ENCODE data around the gene RASA3.

The RASA3 gene

GRCh38 chr13:114124431-114124830, 8.0 kb downstream of the RASA3 start:
- no peaks in the 10 kb centered on the region; the same call in 1 of the 2 replicates for H3K36me3 ChIP-seq (ENCODE audit: low read depth)
- peaks cover 6% of the 10 kb centered on the region for H3K4me1 ChIP-seq (ENCODE audit: insufficient read depth, poor library complexity, severe bottlenecking)
- no peaks in the 10 kb centered on the region for H3K27me3 ChIP-seq (ENCODE audit: insufficient read depth, poor library complexity, severe bottlenecking)
- ATAC-seq (ENCODE audit: low read depth): no peak
- no peak for DNase-seq (ENCODE audit: low spot score)
- H3K9me3 ChIP-seq (ENCODE audit: severe bottlenecking): no peaks in the 10 kb centered on the region
- TF ChIP-seq, protein P1, sequence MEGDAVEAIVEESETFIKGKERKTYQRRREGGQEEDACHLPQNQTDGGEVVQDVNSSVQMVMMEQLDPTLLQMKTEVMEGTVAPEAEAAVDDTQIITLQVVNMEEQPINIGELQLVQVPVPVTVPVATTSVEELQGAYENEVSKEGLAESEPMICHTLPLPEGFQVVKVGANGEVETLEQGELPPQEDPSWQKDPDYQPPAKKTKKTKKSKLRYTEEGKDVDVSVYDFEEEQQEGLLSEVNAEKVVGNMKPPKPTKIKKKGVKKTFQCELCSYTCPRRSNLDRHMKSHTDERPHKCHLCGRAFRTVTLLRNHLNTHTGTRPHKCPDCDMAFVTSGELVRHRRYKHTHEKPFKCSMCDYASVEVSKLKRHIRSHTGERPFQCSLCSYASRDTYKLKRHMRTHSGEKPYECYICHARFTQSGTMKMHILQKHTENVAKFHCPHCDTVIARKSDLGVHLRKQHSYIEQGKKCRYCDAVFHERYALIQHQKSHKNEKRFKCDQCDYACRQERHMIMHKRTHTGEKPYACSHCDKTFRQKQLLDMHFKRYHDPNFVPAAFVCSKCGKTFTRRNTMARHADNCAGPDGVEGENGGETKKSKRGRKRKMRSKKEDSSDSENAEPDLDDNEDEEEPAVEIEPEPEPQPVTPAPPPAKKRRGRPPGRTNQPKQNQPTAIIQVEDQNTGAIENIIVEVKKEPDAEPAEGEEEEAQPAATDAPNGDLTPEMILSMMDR (IDR thresholded peaks at IDR 0.05; ENCODE audit: poor library complexity, severe bottlenecking): no peak
- H3K4me3 ChIP-seq (ENCODE audit: severe bottlenecking): no peak overlapping the region
- H3K27ac ChIP-seq (ENCODE audit: poor library complexity, severe bottlenecking): peak overlapping the region; percentile 7

DNA sequence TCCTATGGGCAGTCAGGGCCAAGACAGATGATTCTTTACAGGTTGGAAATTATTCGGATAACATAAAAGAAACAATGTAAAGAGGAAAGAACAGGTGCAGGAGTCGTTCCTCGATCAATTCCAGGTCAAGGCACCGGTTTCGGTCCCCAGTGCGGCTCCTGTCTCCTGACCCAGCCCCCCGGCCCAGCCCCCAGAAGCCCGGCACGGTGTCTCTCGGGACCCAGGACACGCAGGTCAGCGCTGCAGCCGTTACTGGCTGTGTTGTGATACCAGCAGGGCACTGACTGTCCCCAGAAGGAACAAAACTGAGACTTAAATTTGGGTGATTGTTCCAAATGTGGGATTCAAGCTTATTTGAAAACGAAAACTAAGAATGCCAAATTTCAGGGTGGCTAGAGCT, 8.5 kb downstream of the RASA3 start:
- Histone ChIP-seq H3K27ac (ENCODE audit: poor library complexity, severe bottlenecking) (no peak overlapping the region), H3K4me1 (ENCODE audit: insufficient read depth, poor library complexity, severe bottlenecking) (peaks cover 3% of the 10 kb centered on the region), H3K9me3 (ENCODE audit: severe bottlenecking) (no peaks in the 10 kb centered on the region), H3K36me3 (ENCODE audit: low read depth) (no peaks in the 10 kb centered on the region; the same call in 1 of the 2 replicates), H3K27me3 (ENCODE audit: insufficient read depth, poor library complexity, severe bottlenecking) (no peaks in the 10 kb centered on the region), H3K4me3 (ENCODE audit: severe bottlenecking) (no peak overlapping the region)
- DNase-seq (ENCODE audit: low spot score) (no peak), ATAC-seq (ENCODE audit: low read depth) (no peak)
- TF ChIP-seq, protein P1 (IDR thresholded peaks at IDR 0.05; ENCODE audit: poor library complexity, severe bottlenecking): no peak

DNA sequence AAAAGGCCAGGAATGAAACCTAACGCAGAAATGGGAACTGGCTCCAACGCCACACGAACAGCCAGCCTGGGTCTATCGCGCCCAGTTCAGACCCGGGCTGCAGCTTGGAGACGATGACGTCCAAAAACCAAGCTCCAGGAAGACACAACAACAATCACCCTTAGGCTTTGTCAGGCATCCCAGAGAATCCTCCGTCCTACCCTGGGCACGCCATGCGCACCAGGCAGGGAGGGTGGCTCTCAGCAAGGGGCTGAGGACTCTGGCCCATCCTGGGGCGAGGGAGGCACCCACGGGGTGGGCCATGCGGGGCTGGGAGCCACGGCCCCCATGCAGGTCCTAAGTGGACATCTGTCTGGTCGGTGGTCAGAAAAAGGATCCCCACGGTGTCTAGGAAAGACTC, 9.0 kb downstream of the RASA3 start:
- TF ChIP-seq, protein P1 (IDR thresholded peaks at IDR 0.05; ENCODE audit: poor library complexity, severe bottlenecking): no peak
- Histone ChIP-seq H3K4me1 (ENCODE audit: insufficient read depth, poor library complexity, severe bottlenecking) (peaks cover 7% of the 10 kb centered on the region), H3K27me3 (ENCODE audit: insufficient read depth, poor library complexity, severe bottlenecking) (no peaks in the 10 kb centered on the region), H3K27ac (ENCODE audit: poor library complexity, severe bottlenecking) (no peak overlapping the region), H3K9me3 (ENCODE audit: severe bottlenecking) (no peaks in the 10 kb centered on the region), H3K4me3 (ENCODE audit: severe bottlenecking) (no peak overlapping the region), H3K36me3 (ENCODE audit: low read depth) (no peaks in the 10 kb centered on the region; the same call in 1 of the 2 replicates)
- no peak for DNase-seq (ENCODE audit: low spot score)
- ATAC-seq (ENCODE audit: low read depth): no peak

DNA sequence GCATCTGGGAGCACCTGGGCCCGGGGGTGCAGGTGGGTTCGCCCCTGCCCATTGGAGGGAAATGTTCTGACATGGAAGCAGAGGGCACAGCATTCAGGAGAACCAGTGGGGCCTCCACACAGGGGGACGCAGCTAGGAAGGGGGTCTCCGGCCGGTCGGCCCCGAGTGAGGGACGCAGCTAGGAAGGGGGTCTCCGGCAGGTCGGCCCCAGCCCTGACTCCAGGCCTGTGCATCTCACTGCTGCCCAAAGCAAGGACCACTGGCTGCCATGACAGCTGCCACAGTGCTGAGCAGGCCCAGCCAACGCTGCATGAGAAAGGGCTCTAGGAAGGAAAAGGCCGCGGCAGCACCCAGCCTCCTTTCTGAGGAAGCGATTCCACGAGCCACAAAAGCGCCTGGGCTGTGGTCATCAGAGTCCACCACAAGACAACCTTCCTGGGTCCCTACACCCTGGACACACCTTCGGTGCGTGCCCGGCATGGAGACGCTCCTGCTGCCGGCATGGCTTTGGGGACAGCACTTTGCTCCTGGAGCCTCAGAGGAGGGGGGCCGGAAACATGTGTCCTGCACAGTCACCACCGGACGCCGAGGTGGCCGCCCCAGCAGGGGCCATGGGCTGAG, 9.7 kb downstream of the RASA3 start:
- no peak overlapping the region for H3K27ac ChIP-seq (ENCODE audit: poor library complexity, severe bottlenecking)
- ATAC-seq (ENCODE audit: low read depth): no peak
- TF ChIP-seq, protein P1 (IDR thresholded peaks at IDR 0.05; ENCODE audit: poor library complexity, severe bottlenecking): no peak
- H3K4me1 ChIP-seq (ENCODE audit: insufficient read depth, poor library complexity, severe bottlenecking): peaks cover 12% of the 10 kb centered on the region
- H3K27me3 ChIP-seq (ENCODE audit: insufficient read depth, poor library complexity, severe bottlenecking): no peaks in the 10 kb centered on the region
- DNase-seq (ENCODE audit: low spot score): no peak
- H3K9me3 ChIP-seq (ENCODE audit: severe bottlenecking): no peaks in the 10 kb centered on the region
- no peaks in the 10 kb centered on the region; the same call in 1 of the 2 replicates for H3K36me3 ChIP-seq (ENCODE audit: low read depth)
- H3K4me3 ChIP-seq (ENCODE audit: severe bottlenecking): no peak overlapping the region

- no peak for ATAC-seq (ENCODE audit: low read depth)
- peaks cover 12% of the 10 kb centered on the region for H3K4me1 ChIP-seq (ENCODE audit: insufficient read depth, poor library complexity, severe bottlenecking)
- no peak for DNase-seq (ENCODE audit: low spot score)
- TF ChIP-seq, protein P1 (IDR thresholded peaks at IDR 0.05; ENCODE audit: poor library complexity, severe bottlenecking): no peak
- H3K27me3 ChIP-seq (ENCODE audit: insufficient read depth, poor library complexity, severe bottlenecking): no peaks in the 10 kb centered on the region
- H3K9me3 ChIP-seq (ENCODE audit: severe bottlenecking): no peaks in the 10 kb centered on the region
- H3K27ac ChIP-seq (ENCODE audit: poor library complexity, severe bottlenecking): no peak overlapping the region
- H3K36me3 ChIP-seq (ENCODE audit: low read depth): no peaks in the 10 kb centered on the region; the same call in 1 of the 2 replicates
- H3K4me3 ChIP-seq (ENCODE audit: severe bottlenecking): no peak overlapping the region
These were observed 10.3 kb downstream of the RASA3 start for GRCh38 chr13:114122127-114122511.

Measured in RWPE2 (cell line).